ENCODE data around the gene PMM1. TPM values are rescaled to one million over a fixed set of nuclear protein-coding genes. Genes with fewer than 3 reads are reported as not detected.
A peak's percentile ranks its signal among the peaks of the same experiment; 100 is the strongest.

Gene PMM1
- total RNA-seq, 1 donor from 2014 or later = 18.4 TPM

- H3K4me3 ChIP-seq = no peak overlapping the region
- TF ChIP-seq CTCF (IDR thresholded peaks at IDR 0.05; ENCODE audit: borderline replicate concordance) = no peak
- H3K27me3 ChIP-seq (ENCODE audit: low read depth) = no peaks in the 10 kb centered on the region
- no peak overlapping the region for H3K27ac ChIP-seq (replicated peaks)
- peaks cover 34% of the 10 kb centered on the region for H3K4me1 ChIP-seq
- peaks cover 15% of the 10 kb centered on the region for H3K36me3 ChIP-seq
- DNase-seq = no peak
- H3K9me3 ChIP-seq (replicated peaks) = no peaks in the 10 kb centered on the region
- intact Hi-C loops (cut with micrococcal nuclease) = no loop called here
Measured at GRCh38 chr22:41587347-41587723, 2.3 kb downstream of the PMM1 start.

GRCh38 chr22:41585898-41586297 lies 3.7 kb downstream of the PMM1 start:
- Histone ChIP-seq H3K4me1 (peaks cover 34% of the 10 kb centered on the region), H3K9me3 (replicated peaks) (no peaks in the 10 kb centered on the region), H3K4me3 (no peak overlapping the region), H3K27ac (replicated peaks) (no peak overlapping the region), H3K27me3 (ENCODE audit: low read depth) (no peaks in the 10 kb centered on the region), H3K36me3 (peaks cover 15% of the 10 kb centered on the region)
- TF ChIP-seq CTCF (IDR thresholded peaks at IDR 0.05; ENCODE audit: borderline replicate concordance) = no peak
- intact Hi-C loops (cut with micrococcal nuclease) = no loop called here
- DNase-seq = no peak

- Histone ChIP-seq H3K4me3 (no peak overlapping the region), H3K9me3 (replicated peaks) (no peaks in the 10 kb centered on the region), H3K4me1 (peaks cover 33% of the 10 kb centered on the region), H3K36me3 (peaks cover 15% of the 10 kb centered on the region), H3K27ac (replicated peaks) (no peak overlapping the region), H3K27me3 (ENCODE audit: low read depth) (no peaks in the 10 kb centered on the region)
- DNase-seq = no peak
- intact Hi-C loops (cut with micrococcal nuclease) = no loop called here
- TF ChIP-seq CTCF (IDR thresholded peaks at IDR 0.05; ENCODE audit: borderline replicate concordance) = no peak
Measured at GRCh38 chr22:41584881-41585280, 4.8 kb downstream of the PMM1 start.

GRCh38 chr22:41582694-41583093 lies 6.9 kb downstream of the PMM1 start:
- Histone ChIP-seq H3K36me3 (peaks cover 18% of the 10 kb centered on the region), H3K9me3 (replicated peaks) (no peaks in the 10 kb centered on the region), H3K27ac (replicated peaks) (peak overlapping the region; percentile 68), H3K27me3 (ENCODE audit: low read depth) (no peaks in the 10 kb centered on the region), H3K4me1 (peaks cover 36% of the 10 kb centered on the region), H3K4me3 (no peak overlapping the region)
- DNase-seq = peak; percentile 19
- intact Hi-C loops (cut with micrococcal nuclease) = no loop called here
- TF ChIP-seq CTCF (IDR thresholded peaks at IDR 0.05; ENCODE audit: borderline replicate concordance) = no peak

- no peak for TF ChIP-seq CTCF (IDR thresholded peaks at IDR 0.05; ENCODE audit: borderline replicate concordance)
- Histone ChIP-seq H3K36me3 (peaks cover 14% of the 10 kb centered on the region), H3K4me1 (peaks cover 60% of the 10 kb centered on the region), H3K27me3 (ENCODE audit: low read depth) (no peaks in the 10 kb centered on the region), H3K9me3 (replicated peaks) (no peaks in the 10 kb centered on the region), H3K4me3 (no peak overlapping the region), H3K27ac (replicated peaks) (peak overlapping the region; percentile 67)
- intact Hi-C loops (cut with micrococcal nuclease) = no loop called here
- no peak for DNase-seq
Measured at GRCh38 chr22:41579997-41580355, 9.7 kb downstream of the PMM1 start.
